ENCODE measurements around the gene GALNT13. TPM values are rescaled to one million over a fixed set of nuclear protein-coding genes. Genes with fewer than 3 reads are reported as not detected.

GALNT13 gene
- total RNA-seq, 1 donor from 2014 or later, result 2.0 TPM

GRCh38 chr2:153864022-153864421, 7.7 kb upstream of the GALNT13 start:
- Mint-ChIP-seq H3K36me3 (ENCODE audit: low read depth, unreplicated experiment) (no peaks in the 10 kb centered on the region), H3K4me3 (ENCODE audit: unreplicated experiment) (no peak overlapping the region), H3K9me3 (ENCODE audit: unreplicated experiment) (no peaks in the 10 kb centered on the region), H3K27me3 (ENCODE audit: low read depth, unreplicated experiment) (no peaks in the 10 kb centered on the region), H3K4me1 (ENCODE audit: low read depth, unreplicated experiment) (no peaks in the 10 kb centered on the region), H3K27ac (ENCODE audit: unreplicated experiment) (no peak overlapping the region)
- Histone ChIP-seq H3K79me2 (ENCODE audit: insufficient read depth, low read length) (no peaks in the 10 kb centered on the region), H3K27me3 (ENCODE audit: insufficient read depth, low read length) (no peaks in the 10 kb centered on the region), H3K4me2 (ENCODE audit: low read length) (no peak overlapping the region), H4K20me1 (ENCODE audit: insufficient read depth, low read length) (no peaks in the 10 kb centered on the region), H3K4me3 (ENCODE audit: insufficient read depth, low read depth, low read length) (no peak overlapping the region), H2AFZ (ENCODE audit: low read depth, low read length) (no peak overlapping the region), H3K27ac (ENCODE audit: low read depth, low read length) (no peak overlapping the region), H3K9me3 (ENCODE audit: insufficient read depth, low read depth, low read length) (no peaks in the 10 kb centered on the region), H3K9ac (ENCODE audit: low read length) (no peak overlapping the region), H3K4me1 (ENCODE audit: insufficient read depth, low read length) (no peaks in the 10 kb centered on the region), H3K36me3 (ENCODE audit: insufficient read depth, low read length) (no peaks in the 10 kb centered on the region)
- DNase-seq (ENCODE audit: low read depth) (no peak), FAIRE-seq (no peak)
- TF ChIP-seq CTCF (IDR thresholded peaks at IDR 0.05; ENCODE audit: insufficient read depth, low read depth, low read length) (no peak), EZH2 (IDR thresholded peaks at IDR 0.05; ENCODE audit: insufficient read depth, low read length) (no peak)

GRCh38 chr2:153866595-153866994, 5.1 kb upstream of the GALNT13 start:
- Mint-ChIP-seq H3K36me3 (ENCODE audit: low read depth, unreplicated experiment) (no peaks in the 10 kb centered on the region), H3K9me3 (ENCODE audit: unreplicated experiment) (no peaks in the 10 kb centered on the region), H3K27ac (ENCODE audit: unreplicated experiment) (no peak overlapping the region), H3K4me3 (ENCODE audit: unreplicated experiment) (no peak overlapping the region), H3K27me3 (ENCODE audit: low read depth, unreplicated experiment) (no peaks in the 10 kb centered on the region), H3K4me1 (ENCODE audit: low read depth, unreplicated experiment) (no peaks in the 10 kb centered on the region)
- H3K27me3 ChIP-seq (ENCODE audit: insufficient read depth, low read length), result no peaks in the 10 kb centered on the region
- FAIRE-seq, result no peak
- no peaks in the 10 kb centered on the region for H3K36me3 ChIP-seq (ENCODE audit: insufficient read depth, low read length)
- H3K4me2 ChIP-seq (ENCODE audit: low read length), result no peak overlapping the region
- no peak overlapping the region for H2AFZ ChIP-seq (ENCODE audit: low read depth, low read length)
- DNase-seq (ENCODE audit: low read depth), result no peak
- H3K79me2 ChIP-seq (ENCODE audit: insufficient read depth, low read length), result no peaks in the 10 kb centered on the region
- no peaks in the 10 kb centered on the region for H4K20me1 ChIP-seq (ENCODE audit: insufficient read depth, low read length)
- no peak overlapping the region for H3K9ac ChIP-seq (ENCODE audit: low read length)
- no peak overlapping the region for H3K4me3 ChIP-seq (ENCODE audit: insufficient read depth, low read depth, low read length)
- H3K4me1 ChIP-seq (ENCODE audit: insufficient read depth, low read length), result no peaks in the 10 kb centered on the region
- TF ChIP-seq EZH2 (IDR thresholded peaks at IDR 0.05; ENCODE audit: insufficient read depth, low read length), result no peak
- no peak for TF ChIP-seq CTCF (IDR thresholded peaks at IDR 0.05; ENCODE audit: insufficient read depth, low read depth, low read length)
- H3K9me3 ChIP-seq (ENCODE audit: insufficient read depth, low read depth, low read length), result no peaks in the 10 kb centered on the region
- no peak overlapping the region for H3K27ac ChIP-seq (ENCODE audit: low read depth, low read length)

- Histone ChIP-seq H3K9me3 (ENCODE audit: insufficient read depth, low read depth, low read length) (no peaks in the 10 kb centered on the region), H3K27ac (ENCODE audit: low read depth, low read length) (no peak overlapping the region), H3K9ac (ENCODE audit: low read length) (no peak overlapping the region), H3K4me2 (ENCODE audit: low read length) (no peak overlapping the region), H3K4me3 (ENCODE audit: insufficient read depth, low read depth, low read length) (no peak overlapping the region), H3K27me3 (ENCODE audit: insufficient read depth, low read length) (peaks cover 10% of the 10 kb centered on the region), H2AFZ (ENCODE audit: low read depth, low read length) (no peak overlapping the region), H3K4me1 (ENCODE audit: insufficient read depth, low read length) (no peaks in the 10 kb centered on the region), H3K79me2 (ENCODE audit: insufficient read depth, low read length) (no peaks in the 10 kb centered on the region), H3K36me3 (ENCODE audit: insufficient read depth, low read length) (no peaks in the 10 kb centered on the region), H4K20me1 (ENCODE audit: insufficient read depth, low read length) (no peaks in the 10 kb centered on the region)
- Mint-ChIP-seq H3K9me3 (ENCODE audit: unreplicated experiment) (no peaks in the 10 kb centered on the region), H3K4me3 (ENCODE audit: unreplicated experiment) (no peak overlapping the region), H3K4me1 (ENCODE audit: low read depth, unreplicated experiment) (peaks cover 7% of the 10 kb centered on the region), H3K27ac (ENCODE audit: unreplicated experiment) (no peak overlapping the region), H3K27me3 (ENCODE audit: low read depth, unreplicated experiment) (peaks cover 23% of the 10 kb centered on the region), H3K36me3 (ENCODE audit: low read depth, unreplicated experiment) (no peaks in the 10 kb centered on the region)
- TF ChIP-seq CTCF (IDR thresholded peaks at IDR 0.05; ENCODE audit: insufficient read depth, low read depth, low read length), result no peak
- FAIRE-seq, result no peak
- DNase-seq (ENCODE audit: low read depth), result no peak
These were observed 1.4 kb upstream of the GALNT13 start for GRCh38 chr2:153870308-153870707.
